ENCODE data around the gene FAM216A.
"Not testable (repeated sequence)": the region's sequence is repeated elsewhere in the genome, so short reads cannot be mapped to it uniquely, and the experiment has no call there.

Gene FAM216A

GRCh38 chr12:110501399-110501751 is 32.7 kb downstream of the FAM216A start:
- DNase-seq (ENCODE audit: low read depth): no peak

- peak; percentile 94 for DNase-seq (ENCODE audit: low read depth)
These were observed 33.4 kb downstream of the FAM216A start, which contains the start of the genes RAD9B and VPS29 for GRCh38 chr12:110501752-110502738. Gene RAD9B, plus strand, starts transcription at chr12:110502331. Its CDS starts 7 bp downstream, at chr12:110502338. Gene VPS29, minus strand, starts transcription at chr12:110502111. Its CDS starts 60 bp downstream, at chr12:110502051.

GRCh38 chr12:110503432-110503831 is 34.8 kb downstream of the FAM216A start:
- no peak for DNase-seq (ENCODE audit: low read depth)

- DNase-seq (ENCODE audit: low read depth): no peak
These were observed 36.7 kb downstream of the FAM216A start for GRCh38 chr12:110505332-110505731.

GRCh38 chr12:110508071-110508586 is 39.5 kb downstream of the FAM216A start:
- DNase-seq (ENCODE audit: low read depth): no peak

GRCh38 chr12:110513842-110514241 is 45.2 kb downstream of the FAM216A start:
- no peak for DNase-seq (ENCODE audit: low read depth)

- no peak for DNase-seq (ENCODE audit: low read depth)
These were observed 45.7 kb downstream of the FAM216A start for GRCh38 chr12:110514363-110514762.

GRCh38 chr12:110516995-110517394 is 48.4 kb downstream of the FAM216A start:
- DNase-seq (ENCODE audit: low read depth): no peak

GRCh38 chr12:110518014-110518413 is 49.4 kb downstream of the FAM216A start:
- not testable (repeated sequence) for DNase-seq (ENCODE audit: low read depth)

GRCh38 chr12:110520876-110521712 is 52.4 kb downstream of the FAM216A start:
- not testable (repeated sequence) for DNase-seq (ENCODE audit: low read depth)

- DNase-seq (ENCODE audit: low read depth): no peak
These were observed 59.7 kb downstream of the FAM216A start for GRCh38 chr12:110528277-110528839.

GRCh38 chr12:110530511-110530910 is 61.9 kb downstream of the FAM216A start:
- no peak for DNase-seq (ENCODE audit: low read depth)

- DNase-seq (ENCODE audit: low read depth): no peak
These were observed 63.2 kb downstream of the FAM216A start for GRCh38 chr12:110531741-110532333.

- DNase-seq (ENCODE audit: low read depth): no peak
These were observed 64.0 kb downstream of the FAM216A start for GRCh38 chr12:110532644-110533043.

- DNase-seq (ENCODE audit: low read depth): no peak
These were observed 65.0 kb downstream of the FAM216A start for GRCh38 chr12:110533607-110534006.

- no peak for DNase-seq (ENCODE audit: low read depth)
These were observed 66.2 kb downstream of the FAM216A start for GRCh38 chr12:110534811-110535210.

- no peak for DNase-seq (ENCODE audit: low read depth)
These were observed 68.4 kb downstream of the FAM216A start for GRCh38 chr12:110536834-110537604.

GRCh38 chr12:110537605-110538409 is 69.2 kb downstream of the FAM216A start:
- DNase-seq (ENCODE audit: low read depth): no peak

- no peak for DNase-seq (ENCODE audit: low read depth)
These were observed 70.4 kb downstream of the FAM216A start for GRCh38 chr12:110538869-110539622.

All from stimulated activated CD8-positive, alpha-beta memory T cell treated with anti-CD3 and anti-CD28 coated beads, Interleukin-15, amount 100 ng/mL, for 24 hours (primary cell).